ENCODE results near the gene RPS6KA1. TPM values are rescaled to one million over a fixed set of nuclear protein-coding genes. Genes with fewer than 3 reads are reported as not detected.

The RPS6KA1 gene
- total and polyA plus RNA-seq, 2 of the 13 experiments (the other 11 are each of a cell fraction or from before 2014, with no cell fraction given), result 19.6 to 24.2 TPM

GRCh38 chr1:26498894-26499293, 30.7 kb upstream of the RPS6KA1 start:
- no peaks in the 10 kb centered on the region for H4K20me1 ChIP-seq (ENCODE audit: insufficient read depth, low read length)
- ATAC-seq (no peak), DNase-seq (ENCODE audit: low spot score) (no peak), FAIRE-seq (no peak)
- no peaks in the 10 kb centered on the region for H3K9me3 ChIP-seq (ENCODE audit: low read length)
- peaks cover 18% of the 10 kb centered on the region for H3K4me1 ChIP-seq (ENCODE audit: insufficient read depth, low read length)
- 95% methylated on average over 7 of the region's 7 CpGs for WGBS (ENCODE audit: low lambda C conversion rate)
- TSS peak; percentile 84 for BruUV-seq (replicated peaks)
- no peaks in the 10 kb centered on the region for H3K79me2 ChIP-seq (ENCODE audit: insufficient read depth, low read length)
- no peaks in the 10 kb centered on the region for H3K36me3 ChIP-seq (replicated peaks in 1 of 2; ENCODE audit: control insufficient read depth in 1 of 2, insufficient read depth in 2 of 2, low read length in 2 of 2)
- H3K27ac ChIP-seq (ENCODE audit: extremely low read length, insufficient read depth, low read length), result no peak overlapping the region
- in situ Hi-C loops (cut with HindIII; ENCODE audit: extremely low pct_ligation_motif_present, low pct_unique_long_range_greater_than_20kb) (no loop called here), intact Hi-C loops (cut with micrococcal nuclease; ENCODE audit: unreplicated experiment) (no loop called here)
- no peak overlapping the region for H3K4me2 ChIP-seq (ENCODE audit: low read depth, low read length)
- H3K27me3 ChIP-seq (ENCODE audit: control insufficient read depth in 1 of 2, insufficient read depth in 2 of 2, low read length in 2 of 2), result no peaks in the 10 kb centered on the region; a peak in 1 of 5 replicates
- H3K4me3 ChIP-seq (replicated peaks in 1 of 3; ENCODE audit: insufficient read depth in 1 of 3, low read depth in 2 of 3, low read length in 3 of 3), result no peak overlapping the region
- POLR2A ChIA-PET, result no interaction called here
- H3K9ac ChIP-seq (ENCODE audit: insufficient read depth, low read depth, low read length), result no peak overlapping the region
- H2AFZ ChIP-seq (ENCODE audit: low read length), result no peak overlapping the region
- CTCF ChIA-PET (ENCODE audit: low intra/inter-chr PET ratio, low total read pairs), result no interaction called here
- TF ChIP-seq GLMP (CRISPR knock-in tag; IDR thresholded peaks at IDR 0.05; ENCODE audit: borderline replicate concordance) (no peak), ZUFSP (CRISPR knock-in tag; IDR thresholded peaks at IDR 0.05; ENCODE audit: borderline replicate concordance) (no peak), HMG20B (CRISPR knock-in tag; conservative IDR thresholded peaks at IDR 0.05) (no peak), ZKSCAN8 (CRISPR knock-in tag; IDR thresholded peaks at IDR 0.05; ENCODE audit: borderline replicate concordance) (no peak), ZIK1 (CRISPR knock-in tag; IDR thresholded peaks at IDR 0.05; ENCODE audit: borderline replicate concordance, low read depth) (no peak), KLF9 (CRISPR knock-in tag; IDR thresholded peaks at IDR 0.05; ENCODE audit: low read depth) (no peak), ZNF607 (CRISPR knock-in tag; IDR thresholded peaks at IDR 0.05; ENCODE audit: borderline replicate concordance) (no peak), ZNF615 (CRISPR knock-in tag; IDR thresholded peaks at IDR 0.05; ENCODE audit: borderline replicate concordance) (no peak), POGK (CRISPR knock-in tag; conservative IDR thresholded peaks at IDR 0.05) (no peak), TIGD3 (CRISPR knock-in tag; IDR thresholded peaks at IDR 0.05; ENCODE audit: borderline replicate concordance) (no peak), HIC2 (CRISPR knock-in tag; IDR thresholded peaks at IDR 0.05; ENCODE audit: low read depth) (no peak), MAF1 (CRISPR knock-in tag; IDR thresholded peaks at IDR 0.05; ENCODE audit: borderline replicate concordance) (no peak)
